T-cell (primary cell): ENCODE results near the gene ZNF771. TPM values are rescaled to one million over a fixed set of nuclear protein-coding genes. Genes with fewer than 3 reads are reported as not detected.

Experiments used
- ATAC-seq, 4 experiments: fragments of 200-7000 bp in 3 of 4; fragments of 150-1000 bp in 1 of 4; cut with Tn5 transposase; replicated peaks in 1 of 4; 1 replicate in 3 of 4; 2 replicates in 1 of 4; pipeline ENCODE4 v1.10.0; 2021; ENCODE audit warnings: moderate library complexity in 3 of 4, mild to moderate bottlenecking in 2 of 4, moderate number of reproducible peaks in 1 of 4
- CTCF ChIA-PET, 2 donors: fragments of 300-600 bp; sonication (Branson Sonifier 250); formaldehyde crosslinking; loops; one replicate each; lab custom pipeline; 2022; ENCODE audit warnings: antibody characterized with exemption in 2 of 2; lab: Charles Lee
- POLR2A ChIA-PET, 2 donors: fragments of 300-600 bp; sonication (Branson Sonifier 250); formaldehyde crosslinking; loops; one replicate each; lab custom pipeline; 2022; ENCODE audit warnings: antibody characterized with exemption in 2 of 2; lab: Charles Lee
- DNase-seq, 35 experiments: peaks; one replicate each; pipeline versions ENCODE4 v3.0.0 to v3.0.0-alpha.2; 2013 to 2023
- H3K27ac ChIP-seq: one replicate; pipeline ENCODE4 v1.5.1; 2013; ENCODE audit warnings: low read length
- H3K27me3 ChIP-seq, 2 experiments: replicated peaks in 1 of 2; 1 replicate in 1 of 2; 2 replicates in 1 of 2; pipeline versions ENCODE4 v1.6.1 to v1.7.0; 2013; ENCODE audit warnings: low read length in 1 of 2, mixed read lengths in 1 of 2; ENCODE audit not compliant: control insufficient read depth in 2 of 2, insufficient read depth in 2 of 2; ENCODE audit errors: extremely low read depth in 1 of 2
- H3K36me3 ChIP-seq, 2 donors: 1 replicate in 1 of 2; 2 replicates in 1 of 2; pipeline versions ENCODE4 v1.6.1 to v1.7.0; 2013; ENCODE audit warnings: low read length in 1 of 2; ENCODE audit not compliant: control insufficient read depth in 2 of 2, insufficient read depth in 1 of 2; ENCODE audit errors: extremely low read depth in 1 of 2
- H3K4me1 ChIP-seq, 2 experiments: 1 replicate in 1 of 2; 2 replicates in 1 of 2; pipeline versions ENCODE4 v1.6.1 to v1.7.0; 2013; ENCODE audit warnings: low read length in 2 of 2, mixed read lengths in 1 of 2; ENCODE audit not compliant: insufficient read depth in 2 of 2, control insufficient read depth in 1 of 2; ENCODE audit errors: extremely low read depth in 1 of 2
- H3K4me3 ChIP-seq, 2 donors: 1 replicate in 1 of 2; 2 replicates in 1 of 2; pipeline versions ENCODE4 v1.5.1 to v1.7.0; 2013; ENCODE audit warnings: mild to moderate bottlenecking in 2 of 2, low read length in 1 of 2, moderate library complexity in 1 of 2; ENCODE audit not compliant: control insufficient read depth in 1 of 2; ENCODE audit errors: extremely low read depth in 1 of 2
- H3K9me3 ChIP-seq: 2 replicates; pipeline ENCODE4 v1.7.0; 2013
- H3K27ac Mint-ChIP-seq, 2 donors: one replicate each; pipeline ENCODE4 v1.8.0; 2020 to 2021; ENCODE audit warnings: mild to moderate bottlenecking in 2 of 2, mixed read lengths in 2 of 2
- H3K27me3 Mint-ChIP-seq, 2 donors: one replicate each; pipeline ENCODE4 v1.8.0; 2021 to 2022; ENCODE audit warnings: mixed read lengths in 2 of 2
- H3K36me3 Mint-ChIP-seq: one replicate; pipeline ENCODE4 v1.8.0; 2021; ENCODE audit warnings: mixed read lengths
- H3K4me1 Mint-ChIP-seq, 3 donors: one replicate each; pipeline ENCODE4 v1.8.0; 2020 to 2022; ENCODE audit warnings: mixed read lengths in 3 of 3, mild to moderate bottlenecking in 1 of 3
- H3K4me3 Mint-ChIP-seq, 3 donors: one replicate each; pipeline ENCODE4 v1.8.0; 2020 to 2022; ENCODE audit warnings: mild to moderate bottlenecking in 3 of 3, mixed read lengths in 3 of 3, moderate library complexity in 3 of 3
- H3K9me3 Mint-ChIP-seq, 3 donors: one replicate each; pipeline ENCODE4 v1.8.0; 2020 to 2022; ENCODE audit warnings: mixed read lengths in 3 of 3
- WGBS: methylation state at CpG from one replicate; pipeline ENCODE4 v1.1.5; 2013; ENCODE audit warnings: missing lambda C conversion rate; ENCODE audit not compliant: insufficient coverage; 5-methylcytosine and 5-hydroxymethylcytosine counted together
- total RNA-seq, 35 experiments: library from RNA in 6 of 35; stranded (reverse) in 6 of 35; fragments of 120-200 nt in 1 of 35; gene quantifications; one replicate each; pipeline versions ENCODE4 v1.2.1 to v1.2.4 and lab custom pipeline; 2013 to 2026

The ZNF771 gene
- total RNA-seq, 5 donors from 2014 or later (not counting 1 experiment from before 2014, with no cell fraction given): 1.3 to 6.6 (median 6.2) TPM

DNA sequence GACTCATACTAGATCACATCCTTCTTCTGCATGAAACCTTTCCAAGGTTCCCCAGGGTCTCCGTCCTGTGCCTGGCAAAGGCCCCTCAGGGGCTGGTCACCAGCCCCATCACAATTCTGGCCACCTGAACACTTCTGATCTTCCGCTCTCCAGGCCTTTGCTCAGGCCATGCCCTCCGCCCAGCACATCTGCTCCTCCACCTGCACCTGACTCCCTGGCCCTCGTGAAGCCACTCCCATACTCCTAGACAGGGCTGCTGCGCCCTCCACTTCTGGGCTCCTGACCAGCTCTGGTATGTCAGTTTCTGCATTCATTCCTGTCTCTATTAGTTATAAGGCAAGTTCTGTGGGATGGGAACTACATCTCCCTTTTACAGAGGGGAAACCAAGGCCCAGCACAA lies 34.7 kb upstream of the ZNF771 start:
- no peaks in the 10 kb centered on the region for H3K36me3 Mint-ChIP-seq
- Histone ChIP-seq H3K4me1 (peaks cover 20 to 51% of the 10 kb centered on the region in 2 experiments), H3K4me3 (no peak overlapping the region), H3K36me3 (peaks cover 2 to 4% of the 10 kb centered on the region in 2 donors), H3K27ac (peak overlapping the region; percentile 73), H3K27me3 (no peaks in the 10 kb centered on the region), H3K9me3 (no peaks in the 10 kb centered on the region)
- peak overlapping the region in 2 of 3 donors; percentile 43 to 45 for H3K4me3 Mint-ChIP-seq
- ChIA-PET POLR2A (no interaction called here), CTCF (no interaction called here)
- DNase-seq: no peak
- no peaks in the 10 kb centered on the region for H3K9me3 Mint-ChIP-seq
- H3K27ac Mint-ChIP-seq: peak overlapping the region; percentile 87 to 93
- 92% methylated on average over 4 of the region's 5 CpGs for WGBS
- H3K4me1 Mint-ChIP-seq: peaks cover 38 to 45% (median 43%) of the 10 kb centered on the region in 3 donors
- no peak for ATAC-seq
- no peaks in the 10 kb centered on the region for H3K27me3 Mint-ChIP-seq

DNA sequence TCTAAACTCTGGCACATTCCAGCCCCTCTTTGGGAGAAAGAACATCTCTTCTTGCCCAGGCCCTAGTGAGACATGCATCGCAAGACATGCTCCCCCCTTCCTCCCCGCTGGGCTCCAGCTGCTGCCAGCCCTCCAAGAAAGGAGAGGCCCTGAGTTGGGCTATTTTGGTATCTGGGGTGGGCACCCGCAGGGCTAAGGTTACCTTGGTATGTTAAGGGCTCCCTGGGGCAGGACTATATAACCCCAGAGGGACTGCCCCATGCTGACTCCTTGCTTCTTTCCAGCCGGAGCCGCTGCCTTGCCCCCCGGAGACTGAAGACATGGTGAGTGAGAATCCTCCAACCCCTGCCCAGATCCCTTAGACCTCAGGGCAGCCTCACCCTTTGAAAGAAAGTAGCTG lies 32.9 kb upstream of the ZNF771 start, which contains the start of gene MYL11:
MYL11 (plus strand) TSS at position 265 of the 400 bp plus-strand sequence; CDS start at position 321, 56 bp downstream.
- Mint-ChIP-seq H3K27ac (peak within 1 kb of the TSS; percentile 61 to 78), H3K4me3 (peak within 1 kb of the TSS in 2 of 3 donors; percentile 10 to 13), H3K9me3 (no peaks in the 10 kb centered on the region), H3K4me1 (peaks cover 40 to 42% (median 40%) of the 10 kb centered on the region in 3 donors), H3K27me3 (no peaks in the 10 kb centered on the region), H3K36me3 (peaks cover 3% of the 10 kb centered on the region)
- Histone ChIP-seq H3K4me3 (no peak within 1 kb of the TSS), H3K27ac (no peak within 1 kb of the TSS), H3K27me3 (no peaks in the 10 kb centered on the region), H3K4me1 (peaks cover 7 to 49% of the 10 kb centered on the region in 2 experiments), H3K9me3 (no peaks in the 10 kb centered on the region), H3K36me3 (peaks cover 0 to 5% of the 10 kb centered on the region in 2 donors)
- ChIA-PET POLR2A (no interaction called here), CTCF (no interaction called here)
- DNase-seq (no peak), ATAC-seq (no peak)
- 93% methylated on average over 3 of the region's 6 CpGs for WGBS

DNA sequence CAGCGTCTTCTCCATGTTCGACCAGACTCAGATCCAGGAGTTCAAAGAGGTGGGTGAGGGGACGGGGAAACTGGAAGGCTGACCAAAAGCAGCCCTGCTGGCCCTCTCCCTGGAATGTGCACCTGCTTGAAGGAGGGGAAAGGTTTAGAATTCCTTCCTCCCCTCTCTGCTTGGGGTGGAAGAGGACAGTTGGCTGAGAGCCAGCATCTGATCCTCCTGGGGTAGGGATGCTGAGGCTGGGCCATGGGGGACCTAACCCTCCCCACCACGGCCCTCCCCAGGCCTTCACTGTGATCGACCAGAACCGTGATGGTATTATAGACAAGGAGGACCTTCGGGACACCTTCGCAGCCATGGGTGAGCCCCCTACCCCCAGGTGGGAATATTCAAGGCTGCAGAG lies 31.5 kb upstream of the ZNF771 start:
- POLR2A ChIA-PET: interaction anchor here in 1 of 2 donors (0.6 kb wide), 1 partner anchor 47 kb away, joined by 3 read pairs; no protein-coding TSS in a partner anchor
- peak overlapping the region; percentile 99 for H3K27ac ChIP-seq
- H3K4me3 ChIP-seq: no peak overlapping the region
- CTCF ChIA-PET: interaction anchor here in 1 of 2 donors (0.6 kb wide), 1 partner anchor 74 kb away, joined by 3 read pairs; no protein-coding TSS in a partner anchor
- WGBS: 97% methylated on average over 5 of the region's 8 CpGs
- Mint-ChIP-seq H3K36me3 (peaks cover 8% of the 10 kb centered on the region), H3K4me1 (peaks cover 52 to 54% (median 53%) of the 10 kb centered on the region in 3 donors), H3K27ac (peak overlapping the region; percentile 55 to 78), H3K27me3 (no peaks in the 10 kb centered on the region), H3K9me3 (no peaks in the 10 kb centered on the region), H3K4me3 (no peak overlapping the region)
- no peaks in the 10 kb centered on the region for H3K9me3 ChIP-seq
- H3K36me3 ChIP-seq: peaks cover 0 to 14% of the 10 kb centered on the region in 2 donors
- DNase-seq (no peak), ATAC-seq (no peak)
- peaks cover 12 to 60% of the 10 kb centered on the region in 2 experiments for H3K4me1 ChIP-seq
- no peaks in the 10 kb centered on the region for H3K27me3 ChIP-seq

DNA sequence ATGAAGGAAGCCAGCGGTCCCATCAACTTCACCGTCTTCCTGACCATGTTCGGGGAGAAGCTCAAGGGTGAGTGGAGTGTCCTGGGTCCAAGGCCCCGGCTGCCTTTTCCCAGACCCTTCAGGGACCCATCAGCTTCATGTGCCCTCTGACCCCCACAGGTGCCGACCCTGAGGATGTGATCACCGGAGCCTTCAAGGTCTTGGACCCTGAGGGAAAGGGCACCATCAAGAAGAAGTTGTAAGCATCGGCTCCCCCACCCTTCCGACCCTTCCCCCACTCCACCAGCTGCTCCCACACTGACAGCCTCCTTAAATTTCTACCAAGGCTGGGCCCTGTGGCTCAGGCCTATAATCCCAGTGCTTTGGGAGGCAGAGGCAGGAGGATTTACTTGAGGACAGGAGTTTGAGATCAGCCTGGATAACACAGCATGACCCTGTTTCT lies 30.9 kb upstream of the ZNF771 start:
- peaks cover 0 to 19% of the 10 kb centered on the region in 2 donors for H3K36me3 ChIP-seq
- ATAC-seq: no peak
- H3K27me3 ChIP-seq: no peaks in the 10 kb centered on the region
- POLR2A ChIA-PET: interaction anchor here in 1 of 2 donors (0.6 kb wide), 1 partner anchor 22 kb away, joined by 3 read pairs; no protein-coding TSS in a partner anchor
- no peaks in the 10 kb centered on the region for H3K27me3 Mint-ChIP-seq
- H3K9me3 Mint-ChIP-seq: no peaks in the 10 kb centered on the region
- no peaks in the 10 kb centered on the region for H3K9me3 ChIP-seq
- H3K27ac Mint-ChIP-seq: peak overlapping the region; percentile 78 to 100
- no peak for DNase-seq
- H3K4me3 Mint-ChIP-seq: peak overlapping the region in 1 of 3 donors; percentile 100
- peaks cover 13 to 61% of the 10 kb centered on the region in 2 experiments for H3K4me1 ChIP-seq
- H3K4me3 ChIP-seq: no peak overlapping the region
- CTCF ChIA-PET: interaction anchor here in 1 of 2 donors (0.6 kb wide), 1 partner anchor 73 kb away, joined by 3 read pairs; no protein-coding TSS in a partner anchor
- 100% methylated on average over 3 of the region's 8 CpGs for WGBS
- peak overlapping the region; percentile 99 for H3K27ac ChIP-seq
- H3K4me1 Mint-ChIP-seq: peaks cover 52 to 54% (median 54%) of the 10 kb centered on the region in 3 donors
- H3K36me3 Mint-ChIP-seq: peaks cover 8% of the 10 kb centered on the region

DNA sequence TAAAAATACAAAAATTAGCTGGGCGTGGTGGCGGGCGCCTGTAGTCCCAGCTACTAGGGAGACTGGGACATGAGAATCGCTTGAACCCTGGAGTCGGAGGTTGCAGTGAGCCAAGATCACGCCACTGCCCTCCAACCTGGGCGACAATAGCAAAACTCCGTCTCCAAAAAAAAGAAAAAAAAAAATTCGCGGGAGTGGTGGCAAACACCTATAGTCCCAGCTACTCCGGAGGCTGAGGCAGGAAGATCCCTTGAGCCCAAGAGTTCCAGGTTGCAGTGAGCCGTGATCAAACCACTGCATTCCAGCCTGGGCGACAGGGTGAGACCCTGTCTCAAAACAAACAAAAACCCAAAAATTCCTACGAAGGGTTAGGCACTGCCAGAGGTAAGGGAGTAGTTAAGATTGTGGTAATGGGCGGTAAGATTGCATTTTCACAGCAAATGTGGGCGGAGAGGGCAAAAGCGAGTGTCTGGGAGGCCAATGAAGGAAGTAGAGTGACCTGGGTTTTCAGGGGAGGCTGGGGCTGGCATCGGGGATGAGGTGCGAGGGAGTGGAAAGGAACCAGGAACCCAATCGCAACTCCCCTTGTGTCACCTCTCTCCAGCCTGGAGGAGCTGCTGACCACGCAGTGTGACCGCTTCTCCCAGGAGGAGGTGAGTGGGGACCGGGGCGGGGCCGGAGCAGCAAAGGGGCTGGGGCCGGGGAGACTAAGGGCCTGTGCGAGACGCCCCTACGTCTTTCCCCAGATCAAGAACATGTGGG lies 30.2 kb upstream of the ZNF771 start:
- Mint-ChIP-seq H3K27ac (peak overlapping the region; percentile 99 to 100), H3K4me1 (peaks cover 50 to 54% (median 51%) of the 10 kb centered on the region in 3 donors), H3K36me3 (peaks cover 8% of the 10 kb centered on the region), H3K4me3 (peak overlapping the region; percentile 97 to 100 (median 99)), H3K9me3 (no peaks in the 10 kb centered on the region), H3K27me3 (no peaks in the 10 kb centered on the region)
- POLR2A ChIA-PET: interaction anchor here (0.6 to 0.9 kb wide), 7 partner anchors 12 to 1531 kb away, joined by 3 to 19 read pairs (median 5); partner anchors contain the start of gene TUFM (in 1 of the 2)
- Histone ChIP-seq H3K4me3 (peak overlapping the region; percentile 42 to 90), H3K9me3 (no peaks in the 10 kb centered on the region), H3K4me1 (peaks cover 18 to 61% of the 10 kb centered on the region in 2 experiments), H3K36me3 (peaks cover 0 to 19% of the 10 kb centered on the region in 2 donors), H3K27ac (peak overlapping the region; percentile 99), H3K27me3 (no peaks in the 10 kb centered on the region)
- DNase-seq: peak in 1 of 35 experiments; percentile 31
- CTCF ChIA-PET: interaction anchor here in 1 of 2 donors (0.6 to 1.1 kb wide), 3 partner anchors 8 to 53 kb away, joined by 5 to 10 read pairs (median 6); partner anchors contain the start of gene DCTPP1
- ATAC-seq: no peak
- WGBS: 38% methylated on average over 21 of the region's 29 CpGs

DNA sequence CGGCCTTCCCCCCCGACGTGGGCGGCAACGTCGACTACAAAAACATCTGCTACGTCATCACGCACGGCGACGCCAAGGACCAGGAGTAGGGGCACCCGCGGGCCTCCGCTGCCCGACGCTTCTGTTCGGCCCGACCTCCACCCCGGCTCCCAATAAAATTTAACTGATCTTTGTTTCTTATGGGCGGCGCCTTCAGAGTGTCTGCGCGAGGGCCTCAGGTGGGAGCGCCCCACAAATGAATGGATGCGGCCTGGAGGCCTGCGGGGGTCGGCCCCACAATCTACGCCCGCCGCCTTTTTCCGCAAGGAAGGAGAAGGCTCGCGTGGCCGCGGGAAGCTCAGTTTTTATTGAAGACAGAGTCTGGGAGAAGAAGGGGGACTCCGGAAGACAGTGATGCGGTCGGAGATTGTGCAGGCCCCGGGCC lies 29.6 kb upstream of the ZNF771 start:
- Histone ChIP-seq H3K27me3 (no peaks in the 10 kb centered on the region), H3K9me3 (no peaks in the 10 kb centered on the region), H3K4me3 (peak overlapping the region; percentile 57 to 90), H3K27ac (peak overlapping the region; percentile 99), H3K4me1 (peaks cover 20 to 67% of the 10 kb centered on the region in 2 experiments), H3K36me3 (peaks cover 0 to 19% of the 10 kb centered on the region in 2 donors)
- no peaks in the 10 kb centered on the region for H3K9me3 Mint-ChIP-seq
- peak; percentile 82 to 95 (median 90) for DNase-seq
- POLR2A ChIA-PET: interaction anchor here (0.6 to 0.9 kb wide), 7 partner anchors 12 to 1531 kb away, joined by 3 to 19 read pairs (median 5); partner anchors contain the start of gene TUFM (in 1 of the 2)
- CTCF ChIA-PET: interaction anchor here in 1 of 2 donors (0.6 to 1.1 kb wide), 4 partner anchors 9 to 197 kb away, joined by 4 to 10 read pairs (median 6); partner anchors contain the start of gene DCTPP1
- H3K4me1 Mint-ChIP-seq: peaks cover 55 to 58% (median 57%) of the 10 kb centered on the region in 3 donors
- 0% methylated on average over 34 of the region's 39 CpGs for WGBS
- ATAC-seq: peak; percentile 48 to 59 (median 52)
- peak overlapping the region; percentile 99 to 100 for H3K27ac Mint-ChIP-seq
- H3K27me3 Mint-ChIP-seq: no peaks in the 10 kb centered on the region
- H3K36me3 Mint-ChIP-seq: peaks cover 8% of the 10 kb centered on the region
- H3K4me3 Mint-ChIP-seq: peak overlapping the region; percentile 97 to 100 (median 99)
